Panc1 (cell line): ENCODE results near the gene HADH. TPM values are rescaled to one million over a fixed set of nuclear protein-coding genes. Genes with fewer than 3 reads are reported as not detected.
"Not testable (repeated sequence)": the region's sequence is repeated elsewhere in the genome, so short reads cannot be mapped to it uniquely, and the experiment has no call there.

Experiments
- ATAC-seq: fragments of 200-7000 bp; cut with Tn5 transposase; 2 replicates; pipeline ENCODE4 v1.9.1; 2020; ENCODE audit warnings: mild to moderate bottlenecking, moderate library complexity
- BruUV-seq: library from RNA; stranded (reverse); fragments of 400-500 nt; replicated peaks from 2 replicates; lab custom pipeline; 2021; lab: Mats Ljungman, UMichigan
- CTCF ChIA-PET: fragments of 300-600 bp; sonication (Branson Sonifier 250); formaldehyde crosslinking; loops from one replicate; lab custom pipeline; 2022; ENCODE audit warnings: antibody characterized with exemption; lab: Charles Lee
- POLR2A ChIA-PET: fragments of 300-600 bp; sonication (Branson Sonifier 250); formaldehyde crosslinking; loops from one replicate; lab custom pipeline; 2022; ENCODE audit warnings: antibody characterized with exemption; lab: Charles Lee
- DNase-seq: peaks from one replicate; pipeline ENCODE4 v3.0.0-alpha.2; 2010; ENCODE audit warnings: low read depth, low spot score
- H3K27ac ChIP-seq: 2 replicates; pipeline ENCODE4 v1.5.1; 2011; ENCODE audit warnings: mild to moderate bottlenecking, low read length, inconsistent platforms
- H3K27me3 ChIP-seq: fragments of 200-500 bp; sonication (Bioruptor generic); 2 replicates; pipeline ENCODE4 v1.6.0; 2014; ENCODE audit warnings: low read length, inconsistent platforms; ENCODE audit not compliant: control insufficient read depth, insufficient read depth
- H3K36me3 ChIP-seq: fragments of 200-500 bp; sonication (Bioruptor generic); 2 replicates; pipeline ENCODE4 v1.5.1; 2014; ENCODE audit warnings: inconsistent platforms, mild to moderate bottlenecking, low read length, moderate library complexity; ENCODE audit not compliant: control insufficient read depth, insufficient read depth
- H3K4me1 ChIP-seq: 2 replicates; pipeline ENCODE4 v1.5.1; 2011; ENCODE audit warnings: inconsistent platforms, mild to moderate bottlenecking, low read length, moderate library complexity; ENCODE audit not compliant: control insufficient read depth, insufficient read depth
- H3K4me3 ChIP-seq, 2 experiments: 2 replicates each; pipeline ENCODE4 v1.5.1; 2011 to 2012; ENCODE audit warnings: low read depth in 2 of 2, low read length in 2 of 2, mild to moderate bottlenecking in 2 of 2, inconsistent platforms in 1 of 2, moderate library complexity in 1 of 2
- H3K9me3 ChIP-seq: fragments of 200-500 bp; sonication (Bioruptor generic); 2 replicates; pipeline ENCODE4 v1.5.1; 2014; ENCODE audit warnings: low read depth, mild to moderate bottlenecking, inconsistent platforms, low read length, moderate library complexity; ENCODE audit not compliant: control insufficient read depth, insufficient read depth
- POLR2AphosphoS5 ChIP-seq: IDR thresholded peaks from 2 replicates; pipeline ENCODE4 v1.6.1; 2012; ENCODE audit warnings: mild to moderate bottlenecking, low read depth, low read length, moderate library complexity
- REST ChIP-seq, 2 experiments: IDR thresholded peaks; 2 replicates each; pipeline ENCODE4 v1.6.1; 2011 to 2012; ENCODE audit warnings: low read depth in 2 of 2, control low read depth in 1 of 2, low read length in 1 of 2, mild to moderate bottlenecking in 1 of 2, moderate library complexity in 1 of 2; ENCODE audit not compliant: insufficient read depth in 1 of 2
- SIN3A ChIP-seq: IDR thresholded peaks from 2 replicates; pipeline ENCODE4 v1.6.1; 2012; ENCODE audit warnings: low read depth, mild to moderate bottlenecking, low read length, moderate library complexity, borderline replicate concordance; ENCODE audit not compliant: insufficient read depth
- TCF7L2 ChIP-seq: IDR thresholded peaks from 2 replicates; pipeline ENCODE4 v1.6.1; 2011; ENCODE audit warnings: mild to moderate bottlenecking, low read depth, low read length, inconsistent platforms
- in situ Hi-C: cut with HindIII; loops from 2 replicates; pipeline ENCODE4 v1.10.0; 2016; ENCODE audit warnings: low sequenced_read_pairs, low pct_unique_long_range_greater_than_20kb
- intact Hi-C: fragments of 100-400 bp; cut with micrococcal nuclease; formaldehyde crosslinking; loops from one replicate; pipeline ENCODE4 v1.10.0; 2022; ENCODE audit not compliant: unreplicated experiment
- total RNA-seq: library from RNA; stranded (reverse); gene quantifications from one replicate; pipeline ENCODE4 v1.2.1, GENCODE V29; 2021; ENCODE audit not compliant: unreplicated experiment
- TF ChIP-seq, protein P1 (sequence below): fragments of 450-650 bp; IDR thresholded peaks from 2 replicates; pipeline ENCODE4 v1.5.1; 2017; ENCODE audit warnings: mild to moderate bottlenecking

The HADH gene
- total RNA-seq, 1 experiment from 2014 or later: 20.0 TPM

DNA sequence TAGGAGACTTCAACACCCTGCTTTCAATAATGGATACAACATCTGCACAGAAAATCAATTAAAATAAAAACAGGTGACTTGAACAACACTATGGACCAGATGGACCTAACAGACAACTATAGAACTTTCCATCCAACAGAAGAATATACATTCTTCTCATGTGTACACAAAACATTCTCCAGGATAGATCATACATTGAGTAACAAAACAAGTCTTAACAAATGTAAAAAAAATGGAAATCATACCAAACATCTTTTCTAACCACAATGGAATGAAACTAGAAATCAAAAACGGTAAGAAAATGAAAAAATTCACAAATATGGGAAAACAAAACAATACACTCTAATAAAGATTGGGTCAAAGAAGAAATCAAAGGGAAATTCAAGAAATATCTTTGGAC, 33.7 kb upstream of the HADH start:
- CTCF ChIA-PET: no interaction called here
- BruUV-seq: no TSS peak

GRCh38 chr4:107966903-107967302, 22.8 kb upstream of the HADH start:
- in situ Hi-C loops (no loop called here), intact Hi-C loops (no loop called here)
- Histone ChIP-seq H3K4me3 (no peak overlapping the region), H3K9me3 (no peaks in the 10 kb centered on the region), H3K36me3 (no peaks in the 10 kb centered on the region), H3K27me3 (no peaks in the 10 kb centered on the region), H3K27ac (no peak overlapping the region), H3K4me1 (no peaks in the 10 kb centered on the region)
- CTCF ChIA-PET: no interaction called here
- TF ChIP-seq REST (IDR thresholded peaks at IDR 0.05; ENCODE audit: insufficient read depth in 1 of 2, low read depth in 2 of 2, low read length in 1 of 2) (no peak), TCF7L2 (no peak), POLR2AphosphoS5 (no peak), SIN3A (no peak)
- TF ChIP-seq, protein P1, sequence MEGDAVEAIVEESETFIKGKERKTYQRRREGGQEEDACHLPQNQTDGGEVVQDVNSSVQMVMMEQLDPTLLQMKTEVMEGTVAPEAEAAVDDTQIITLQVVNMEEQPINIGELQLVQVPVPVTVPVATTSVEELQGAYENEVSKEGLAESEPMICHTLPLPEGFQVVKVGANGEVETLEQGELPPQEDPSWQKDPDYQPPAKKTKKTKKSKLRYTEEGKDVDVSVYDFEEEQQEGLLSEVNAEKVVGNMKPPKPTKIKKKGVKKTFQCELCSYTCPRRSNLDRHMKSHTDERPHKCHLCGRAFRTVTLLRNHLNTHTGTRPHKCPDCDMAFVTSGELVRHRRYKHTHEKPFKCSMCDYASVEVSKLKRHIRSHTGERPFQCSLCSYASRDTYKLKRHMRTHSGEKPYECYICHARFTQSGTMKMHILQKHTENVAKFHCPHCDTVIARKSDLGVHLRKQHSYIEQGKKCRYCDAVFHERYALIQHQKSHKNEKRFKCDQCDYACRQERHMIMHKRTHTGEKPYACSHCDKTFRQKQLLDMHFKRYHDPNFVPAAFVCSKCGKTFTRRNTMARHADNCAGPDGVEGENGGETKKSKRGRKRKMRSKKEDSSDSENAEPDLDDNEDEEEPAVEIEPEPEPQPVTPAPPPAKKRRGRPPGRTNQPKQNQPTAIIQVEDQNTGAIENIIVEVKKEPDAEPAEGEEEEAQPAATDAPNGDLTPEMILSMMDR: no peak
- ATAC-seq: no peak
- DNase-seq: no peak
- no TSS peak for BruUV-seq
- POLR2A ChIA-PET: no interaction called here

More for the DNA sequence above, 33.7 kb upstream of the HADH start:
- Histone ChIP-seq H3K27me3 (no peaks in the 10 kb centered on the region), H3K4me3 (no peak overlapping the region), H3K36me3 (no peaks in the 10 kb centered on the region), H3K9me3 (no peaks in the 10 kb centered on the region), H3K27ac (no peak overlapping the region), H3K4me1 (no peaks in the 10 kb centered on the region)
- ATAC-seq: no peak
- DNase-seq: no peak
- intact Hi-C loops (no loop called here), in situ Hi-C loops (no loop called here)
- TF ChIP-seq REST (IDR thresholded peaks at IDR 0.05; ENCODE audit: insufficient read depth in 1 of 2, low read depth in 2 of 2, low read length in 1 of 2) (no peak), TCF7L2 (no peak), SIN3A (no peak)
- TF ChIP-seq, protein P1: no peak
- POLR2A ChIA-PET: no interaction called here

- DNase-seq, H3K4me1 ChIP-seq, CTCF ChIA-PET, H3K9me3 ChIP-seq, H3K4me3 ChIP-seq, ATAC-seq, POLR2A ChIA-PET, H3K27ac ChIP-seq, H3K36me3 ChIP-seq, BruUV-seq, H3K27me3 ChIP-seq, in situ Hi-C loops, intact Hi-C loops: not testable (repeated sequence)
Measured at GRCh38 chr4:107967519-107967918, 22.2 kb upstream of the HADH start.

DNA sequence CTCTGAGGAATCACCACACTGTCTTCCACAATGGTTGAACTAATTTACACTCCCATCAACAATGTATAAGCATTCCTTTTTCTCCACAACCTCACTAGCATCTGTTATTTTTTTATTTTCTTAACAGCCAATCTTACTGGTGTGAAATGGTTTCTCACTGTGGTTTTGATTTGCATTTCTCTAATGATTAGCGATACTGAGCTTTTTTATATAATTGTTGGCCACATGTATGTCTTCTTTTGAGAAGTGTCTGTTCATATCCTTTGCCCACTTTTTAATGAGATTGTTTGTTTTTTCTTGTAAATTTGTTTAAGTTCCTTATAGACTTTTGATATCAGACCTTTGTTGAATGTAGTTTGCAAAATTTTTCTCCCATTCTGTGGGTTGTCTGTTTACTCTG, 21.8 kb upstream of the HADH start:
- H3K36me3 ChIP-seq, CTCF ChIA-PET, H3K4me3 ChIP-seq, H3K4me1 ChIP-seq, in situ Hi-C loops, H3K27ac ChIP-seq, DNase-seq, intact Hi-C loops, ATAC-seq, POLR2A ChIA-PET, H3K27me3 ChIP-seq, H3K9me3 ChIP-seq, BruUV-seq: not testable (repeated sequence)
